ENCODE measurements around the gene APPL2. TPM values are rescaled to one million over a fixed set of nuclear protein-coding genes. Genes with fewer than 3 reads are reported as not detected.

The APPL2 gene
- total and polyA plus RNA-seq, 10 donors: 11.0 to 75.6 (median 45.7) TPM

DNA sequence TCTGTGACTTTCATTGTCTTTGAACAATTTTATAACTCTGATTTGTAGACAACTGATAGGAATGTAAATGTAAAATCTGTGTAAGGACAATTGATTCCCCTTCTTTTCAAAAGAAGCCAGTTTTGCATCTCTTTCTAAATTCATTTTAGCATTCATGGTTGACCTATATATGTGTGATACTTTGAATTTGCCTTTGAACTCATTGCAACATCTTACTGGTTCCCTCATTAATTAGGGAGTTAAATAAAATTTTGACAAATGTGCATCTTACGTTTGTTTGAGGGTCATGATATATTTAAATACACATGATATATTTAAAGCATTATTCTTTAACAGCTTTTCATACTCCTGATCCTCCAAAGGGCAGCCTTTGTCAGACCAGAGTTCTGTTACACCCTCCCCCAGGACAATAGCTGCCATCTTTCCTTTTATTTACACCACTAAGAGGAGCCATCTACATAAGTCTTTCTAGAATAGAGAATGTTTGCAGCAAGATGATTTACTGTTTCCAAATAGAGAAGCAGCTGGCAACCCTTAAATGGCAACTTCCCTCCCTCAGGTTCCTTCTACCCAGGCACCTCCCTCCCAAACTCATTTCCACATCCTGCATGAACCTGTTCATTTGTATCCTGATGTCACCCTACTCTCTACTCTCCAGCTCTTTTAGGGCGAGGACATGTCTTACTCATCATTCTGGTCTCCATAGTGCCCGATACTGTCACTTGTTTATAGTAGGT lies 40.2 kb upstream of the APPL2 start:
- WGBS, 5 donors: 80 to 90% (median 87%) methylated on average over 3 of the region's 3 CpGs

GRCh38 chr12:105274571-105274970 lies 38.6 kb upstream of the APPL2 start:
- no peaks in the 10 kb centered on the region for H3K36me3 ChIP-seq
- TF ChIP-seq, protein P1, sequence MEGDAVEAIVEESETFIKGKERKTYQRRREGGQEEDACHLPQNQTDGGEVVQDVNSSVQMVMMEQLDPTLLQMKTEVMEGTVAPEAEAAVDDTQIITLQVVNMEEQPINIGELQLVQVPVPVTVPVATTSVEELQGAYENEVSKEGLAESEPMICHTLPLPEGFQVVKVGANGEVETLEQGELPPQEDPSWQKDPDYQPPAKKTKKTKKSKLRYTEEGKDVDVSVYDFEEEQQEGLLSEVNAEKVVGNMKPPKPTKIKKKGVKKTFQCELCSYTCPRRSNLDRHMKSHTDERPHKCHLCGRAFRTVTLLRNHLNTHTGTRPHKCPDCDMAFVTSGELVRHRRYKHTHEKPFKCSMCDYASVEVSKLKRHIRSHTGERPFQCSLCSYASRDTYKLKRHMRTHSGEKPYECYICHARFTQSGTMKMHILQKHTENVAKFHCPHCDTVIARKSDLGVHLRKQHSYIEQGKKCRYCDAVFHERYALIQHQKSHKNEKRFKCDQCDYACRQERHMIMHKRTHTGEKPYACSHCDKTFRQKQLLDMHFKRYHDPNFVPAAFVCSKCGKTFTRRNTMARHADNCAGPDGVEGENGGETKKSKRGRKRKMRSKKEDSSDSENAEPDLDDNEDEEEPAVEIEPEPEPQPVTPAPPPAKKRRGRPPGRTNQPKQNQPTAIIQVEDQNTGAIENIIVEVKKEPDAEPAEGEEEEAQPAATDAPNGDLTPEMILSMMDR (IDR thresholded peaks at IDR 0.05 in 8 of 11, conservative IDR thresholded peaks at IDR 0.05 in 3 of 11): no peak
- TF ChIP-seq POLR2AphosphoS5 (IDR thresholded peaks at IDR 0.05) (no peak), POLR2A (IDR thresholded peaks at IDR 0.05) (no peak)
- H3K27me3 ChIP-seq (replicated peaks in 1 of 7): no peaks in the 10 kb centered on the region
- H3K27ac ChIP-seq: no peak overlapping the region
- no peak overlapping the region for H3K4me3 ChIP-seq
- intact Hi-C loops (cut with DNase I; ENCODE audit: low total_unique reads): no loop called here
- DNase-seq: no peak
- no peaks in the 10 kb centered on the region for H3K9me3 ChIP-seq
- H3K4me1 ChIP-seq: no peaks in the 10 kb centered on the region
- WGBS, 5 donors: 83 to 97% (median 89%) methylated on average over 5 of the region's 5 CpGs

More for the DNA sequence above, 40.2 kb upstream of the APPL2 start:
- intact Hi-C loops (cut with DNase I; ENCODE audit: low total_unique reads): no loop called here
- Histone ChIP-seq H3K27ac (no peak overlapping the region), H3K4me3 (no peak overlapping the region), H3K4me1 (no peaks in the 10 kb centered on the region), H3K9me3 (no peaks in the 10 kb centered on the region), H3K36me3 (no peaks in the 10 kb centered on the region), H3K27me3 (replicated peaks in 1 of 7) (peaks cover 0 to 1% (median 0%) of the 10 kb centered on the region in 7 donors)
- no peak for DNase-seq
- TF ChIP-seq POLR2A (IDR thresholded peaks at IDR 0.05): no peak
- TF ChIP-seq, protein P1 (IDR thresholded peaks at IDR 0.05 in 8 of 11, conservative IDR thresholded peaks at IDR 0.05 in 3 of 11): no peak

- Histone ChIP-seq H3K9me3 (no peaks in the 10 kb centered on the region), H3K4me1 (no peaks in the 10 kb centered on the region), H3K27me3 (replicated peaks in 1 of 7) (no peaks in the 10 kb centered on the region), H3K27ac (no peak overlapping the region), H3K36me3 (no peaks in the 10 kb centered on the region), H3K4me3 (no peak overlapping the region)
- WGBS, 5 donors: 92 to 97% (median 95%) methylated on average over 2 of the region's 2 CpGs
- no peak for DNase-seq
- TF ChIP-seq POLR2AphosphoS5 (IDR thresholded peaks at IDR 0.05): no peak
- TF ChIP-seq, protein P1 (IDR thresholded peaks at IDR 0.05 in 8 of 11, conservative IDR thresholded peaks at IDR 0.05 in 3 of 11): no peak
- TF ChIP-seq POLR2A (IDR thresholded peaks at IDR 0.05): no peak
- intact Hi-C loops (cut with DNase I; ENCODE audit: low total_unique reads): no loop called here
Observed at GRCh38 chr12:105273601-105274000, 37.6 kb upstream of the APPL2 start.

- WGBS, 5 donors: 89 to 95% (median 92%) methylated on average over 4 of the region's 4 CpGs
- DNase-seq: no peak
- no peak for TF ChIP-seq POLR2AphosphoS5 (IDR thresholded peaks at IDR 0.05)
- TF ChIP-seq POLR2A (IDR thresholded peaks at IDR 0.05): no peak
- TF ChIP-seq, protein P1 (IDR thresholded peaks at IDR 0.05 in 8 of 11, conservative IDR thresholded peaks at IDR 0.05 in 3 of 11): no peak
- Histone ChIP-seq H3K9me3 (no peaks in the 10 kb centered on the region), H3K4me3 (no peak overlapping the region), H3K27me3 (replicated peaks in 1 of 7) (no peaks in the 10 kb centered on the region), H3K4me1 (no peaks in the 10 kb centered on the region), H3K27ac (no peak overlapping the region), H3K36me3 (no peaks in the 10 kb centered on the region)
- intact Hi-C loops (cut with DNase I; ENCODE audit: low total_unique reads): no loop called here
Observed at GRCh38 chr12:105272814-105273416, 36.9 kb upstream of the APPL2 start.

Data from spleen (tissue), 11 donors.